Measurements from ENCODE around the gene OR10H4. TPM values are rescaled to one million over a fixed set of nuclear protein-coding genes. Genes with fewer than 3 reads are reported as not detected.

Gene OR10H4
- total RNA-seq, 1 experiment from 2014 or later: not detected

Other genes with a start within 250 kb of the OR10H4 start
- not detected in 2 replicates for gene OR10H2, start 221.0 kb upstream of the OR10H4 start, total RNA-seq (2014; rRNA removed; shearing (Covaris generic))
- not detected in 2 replicates for gene OR10H3, start 211.0 kb upstream of the OR10H4 start, total RNA-seq (2014; rRNA removed; shearing (Covaris generic))
- not detected in 2 replicates for gene OR10H5, start 161.3 kb upstream of the OR10H4 start, total RNA-seq (2014; rRNA removed; shearing (Covaris generic))
- gene OR10H1, start 133.3 kb upstream of the OR10H4 start, total RNA-seq (2014; rRNA removed; shearing (Covaris generic)): not detected in 2 replicates
- 0.30 and 0.63 TPM in 2 replicates for gene CYP4F2, start 50.9 kb upstream of the OR10H4 start, total RNA-seq (2014; rRNA removed; shearing (Covaris generic))
- gene CYP4F11, start 14.5 kb upstream of the OR10H4 start, total RNA-seq (2014; rRNA removed; shearing (Covaris generic)): 0.03 TPM in 1 of 2 replicates, not detected in the other
- gene TPM4, start 127.5 kb downstream of the OR10H4 start, total RNA-seq (2014; rRNA removed; shearing (Covaris generic)): 473 and 509 TPM in 2 replicates
- gene RAB8A, start 162.9 kb downstream of the OR10H4 start, total RNA-seq (2014; rRNA removed; shearing (Covaris generic)): 59.0 and 79.1 TPM in 2 replicates
- not detected in 2 replicates for gene HSH2D, start 194.7 kb downstream of the OR10H4 start, total RNA-seq (2014; rRNA removed; shearing (Covaris generic))
- not detected in 2 replicates for gene CIB3, start 224.5 kb downstream of the OR10H4 start, total RNA-seq (2014; rRNA removed; shearing (Covaris generic))
- 179 TPM in 2 replicates for gene FAM32A, start 236.4 kb downstream of the OR10H4 start, total RNA-seq (2014; rRNA removed; shearing (Covaris generic))
- 137 and 138 TPM in 2 replicates for gene AP1M1, start 248.9 kb downstream of the OR10H4 start, total RNA-seq (2014; rRNA removed; shearing (Covaris generic))

Data from HT1080 (cell line).